ENCODE results near the gene OPCML. TPM values are rescaled to one million over a fixed set of nuclear protein-coding genes. Genes with fewer than 3 reads are reported as not detected.

OPCML gene
- total RNA-seq, 1 donor, result under 0.01 TPM

- Histone ChIP-seq H3K9me3 (ENCODE audit: low read depth, low read length) (no peaks in the 10 kb centered on the region), H3K4me3 (ENCODE audit: low read length) (no peak overlapping the region), H3K27me3 (ENCODE audit: insufficient read depth, low read length) (no peaks in the 10 kb centered on the region), H3K4me1 (ENCODE audit: insufficient read depth, low read length) (no peaks in the 10 kb centered on the region)
Measured at GRCh38 chr11:133551064-133551463, 18.8 kb upstream of the OPCML start.

- Histone ChIP-seq H3K4me1 (ENCODE audit: insufficient read depth, low read length) (no peaks in the 10 kb centered on the region), H3K4me3 (ENCODE audit: low read length) (no peak overlapping the region), H3K9me3 (ENCODE audit: low read depth, low read length) (no peaks in the 10 kb centered on the region), H3K27me3 (ENCODE audit: insufficient read depth, low read length) (no peaks in the 10 kb centered on the region)
Measured at GRCh38 chr11:133549826-133550225, 17.5 kb upstream of the OPCML start.

- H3K4me3 ChIP-seq (ENCODE audit: low read length), result no peak overlapping the region
- H3K9me3 ChIP-seq (ENCODE audit: low read depth, low read length), result no peaks in the 10 kb centered on the region
- no peaks in the 10 kb centered on the region for H3K4me1 ChIP-seq (ENCODE audit: insufficient read depth, low read length)
- H3K27me3 ChIP-seq (ENCODE audit: insufficient read depth, low read length), result no peaks in the 10 kb centered on the region
Measured at GRCh38 chr11:133548641-133549040, 16.3 kb upstream of the OPCML start.

GRCh38 chr11:133547808-133548494, 15.7 kb upstream of the OPCML start:
- Histone ChIP-seq H3K27me3 (ENCODE audit: insufficient read depth, low read length) (no peaks in the 10 kb centered on the region), H3K9me3 (ENCODE audit: low read depth, low read length) (no peaks in the 10 kb centered on the region), H3K4me3 (ENCODE audit: low read length) (no peak overlapping the region), H3K4me1 (ENCODE audit: insufficient read depth, low read length) (no peaks in the 10 kb centered on the region)

- Histone ChIP-seq H3K4me1 (ENCODE audit: insufficient read depth, low read length) (no peaks in the 10 kb centered on the region), H3K27me3 (ENCODE audit: insufficient read depth, low read length) (no peaks in the 10 kb centered on the region), H3K4me3 (ENCODE audit: low read length) (no peak overlapping the region), H3K9me3 (ENCODE audit: low read depth, low read length) (no peaks in the 10 kb centered on the region)
Measured at GRCh38 chr11:133545199-133545803, 13.0 kb upstream of the OPCML start.

- no peak overlapping the region for H3K4me3 ChIP-seq (ENCODE audit: low read length)
- H3K27me3 ChIP-seq (ENCODE audit: insufficient read depth, low read length), result no peaks in the 10 kb centered on the region
- no peaks in the 10 kb centered on the region for H3K4me1 ChIP-seq (ENCODE audit: insufficient read depth, low read length)
- no peaks in the 10 kb centered on the region for H3K9me3 ChIP-seq (ENCODE audit: low read depth, low read length)
Measured at GRCh38 chr11:133541720-133542095, 9.4 kb upstream of the OPCML start.

- no peaks in the 10 kb centered on the region for H3K27me3 ChIP-seq (ENCODE audit: insufficient read depth, low read length)
- no peaks in the 10 kb centered on the region for H3K9me3 ChIP-seq (ENCODE audit: low read depth, low read length)
- no peak overlapping the region for H3K4me3 ChIP-seq (ENCODE audit: low read length)
- H3K4me1 ChIP-seq (ENCODE audit: insufficient read depth, low read length), result no peaks in the 10 kb centered on the region
Measured at GRCh38 chr11:133541021-133541719, 8.9 kb upstream of the OPCML start.

GRCh38 chr11:133536198-133536597, 3.9 kb upstream of the OPCML start:
- Histone ChIP-seq H3K27me3 (ENCODE audit: insufficient read depth, low read length) (peaks cover 5% of the 10 kb centered on the region), H3K9me3 (ENCODE audit: low read depth, low read length) (no peaks in the 10 kb centered on the region), H3K4me3 (ENCODE audit: low read length) (no peak overlapping the region), H3K4me1 (ENCODE audit: insufficient read depth, low read length) (no peaks in the 10 kb centered on the region)

- Histone ChIP-seq H3K4me1 (ENCODE audit: insufficient read depth, low read length) (no peaks in the 10 kb centered on the region), H3K27me3 (ENCODE audit: insufficient read depth, low read length) (peaks cover 9% of the 10 kb centered on the region), H3K9me3 (ENCODE audit: low read depth, low read length) (no peaks in the 10 kb centered on the region), H3K4me3 (ENCODE audit: low read length) (no peak overlapping the region)
Measured at GRCh38 chr11:133533205-133533604, 904 bp upstream of the OPCML start.

- H3K4me1 ChIP-seq (ENCODE audit: insufficient read depth, low read length), result no peaks in the 10 kb centered on the region
Measured at GRCh38 chr11:133531458-133531857, 843 bp downstream of the OPCML start.

GRCh38 chr11:133530501-133530835, 1.8 kb downstream of the OPCML start:
- no peaks in the 10 kb centered on the region for H3K4me1 ChIP-seq (ENCODE audit: insufficient read depth, low read length)
- H3K27me3 ChIP-seq (ENCODE audit: insufficient read depth, low read length), result peaks cover 9% of the 10 kb centered on the region
- no peak overlapping the region for H3K4me3 ChIP-seq (ENCODE audit: low read length)
- H3K9me3 ChIP-seq (ENCODE audit: low read depth, low read length), result no peaks in the 10 kb centered on the region

More at GRCh38 chr11:133531458-133531857, 843 bp downstream of the OPCML start:
- H3K4me3 ChIP-seq (ENCODE audit: low read length), result no peak overlapping the region
- peaks cover 9% of the 10 kb centered on the region for H3K27me3 ChIP-seq (ENCODE audit: insufficient read depth, low read length)
- no peaks in the 10 kb centered on the region for H3K9me3 ChIP-seq (ENCODE audit: low read depth, low read length)

- Histone ChIP-seq H3K4me3 (ENCODE audit: low read length) (no peak overlapping the region), H3K27me3 (ENCODE audit: insufficient read depth, low read length) (peaks cover 9% of the 10 kb centered on the region)
Measured at GRCh38 chr11:133529807-133530500, 2.3 kb downstream of the OPCML start.

GRCh38 chr11:133526790-133527189, 5.5 kb downstream of the OPCML start:
- Histone ChIP-seq H3K4me3 (ENCODE audit: low read length) (no peak overlapping the region), H3K4me1 (ENCODE audit: insufficient read depth, low read length) (no peaks in the 10 kb centered on the region), H3K9me3 (ENCODE audit: low read depth, low read length) (no peaks in the 10 kb centered on the region), H3K27me3 (ENCODE audit: insufficient read depth, low read length) (peaks cover 7% of the 10 kb centered on the region)

More at GRCh38 chr11:133529807-133530500, 2.3 kb downstream of the OPCML start:
- no peaks in the 10 kb centered on the region for H3K4me1 ChIP-seq (ENCODE audit: insufficient read depth, low read length)
- H3K9me3 ChIP-seq (ENCODE audit: low read depth, low read length), result no peaks in the 10 kb centered on the region

GRCh38 chr11:133525976-133526375, 6.3 kb downstream of the OPCML start:
- H3K4me1 ChIP-seq (ENCODE audit: insufficient read depth, low read length), result no peaks in the 10 kb centered on the region
- peaks cover 4% of the 10 kb centered on the region for H3K27me3 ChIP-seq (ENCODE audit: insufficient read depth, low read length)
- H3K9me3 ChIP-seq (ENCODE audit: low read depth, low read length), result no peaks in the 10 kb centered on the region
- no peak overlapping the region for H3K4me3 ChIP-seq (ENCODE audit: low read length)

- peaks cover 4% of the 10 kb centered on the region for H3K27me3 ChIP-seq (ENCODE audit: insufficient read depth, low read length)
Measured at GRCh38 chr11:133524488-133524887, 7.8 kb downstream of the OPCML start.

More at GRCh38 chr11:133524488-133524887, 7.8 kb downstream of the OPCML start:
- H3K9me3 ChIP-seq (ENCODE audit: low read depth, low read length), result no peaks in the 10 kb centered on the region
- H3K4me1 ChIP-seq (ENCODE audit: insufficient read depth, low read length), result no peaks in the 10 kb centered on the region
- H3K4me3 ChIP-seq (ENCODE audit: low read length), result no peak overlapping the region
